SK-N-SH (cell line): ENCODE data around the gene GOLM1. TPM values are rescaled to one million over a fixed set of nuclear protein-coding genes. Genes with fewer than 3 reads are reported as not detected.

ENCODE experiments used
- CTCF ChIA-PET: fragments of 300-600, 350-600 bp; formaldehyde crosslinking; extraction: SDS; loops from one replicate; lab custom pipeline; 2021; lab: Yijun Ruan, JAX
- POLR2A ChIA-PET: fragments of 350-600 bp; sonication (Branson Sonifier 250); formaldehyde crosslinking; extraction: SDS; loops from one replicate; lab custom pipeline; 2020; ENCODE audit warnings: antibody characterized with exemption, inconsistent platforms; lab: Yijun Ruan, JAX
- DNase-seq: peaks from one replicate; pipeline ENCODE4 v3.0.0; 2012
- H2AFZ ChIP-seq: fragments of 200-600 bp; sonication (generic); 2 replicates; pipeline ENCODE4 v1.8.1; 2016; ENCODE audit warnings: antibody characterized with exemption, mild to moderate bottlenecking, low read depth
- H3F3A ChIP-seq: fragments of 200-600 bp; sonication (generic); replicated peaks from 2 replicates; pipeline ENCODE3; 2016; ENCODE audit warnings: antibody characterized with exemption, mild to moderate bottlenecking; ENCODE audit not compliant: insufficient read depth
- H3K27ac ChIP-seq, 2 experiments: fragments of 200-500 bp in 1 of 2; fragments of 200-600 bp in 1 of 2; sonication (Bioruptor generic) in 1 of 2; sonication (generic), shearing (Covaris generic) in 1 of 2; 2 replicates each; pipeline versions ENCODE4 v1.5.1 to v1.6.1; 2014 to 2016; ENCODE audit warnings: low read depth in 2 of 2, inconsistent platforms in 1 of 2, low read length in 1 of 2, mild to moderate bottlenecking in 1 of 2, mixed read lengths in 1 of 2
- H3K27me3 ChIP-seq: fragments of 200-600 bp; sonication (generic), shearing (Covaris generic); 2 replicates; pipeline ENCODE4 v1.6.1; 2016; ENCODE audit warnings: mixed run types; ENCODE audit not compliant: insufficient read depth
- H3K36me3 ChIP-seq, 2 experiments: fragments of 200-500 bp in 1 of 2; fragments of 200-600 bp in 1 of 2; sonication (Bioruptor generic) in 1 of 2; sonication (generic) in 1 of 2; replicated peaks in 1 of 2; 2 replicates each; pipeline versions ENCODE3 to v1.5.1; 2014 to 2016; ENCODE audit warnings: low read length in 1 of 2, mild to moderate bottlenecking in 1 of 2; ENCODE audit not compliant: insufficient read depth in 2 of 2, control insufficient read depth in 1 of 2
- H3K4me1 ChIP-seq, 2 experiments: fragments of 200-500 bp in 1 of 2; fragments of 200-600 bp in 1 of 2; sonication (Bioruptor generic) in 1 of 2; sonication (generic), shearing (Covaris generic) in 1 of 2; 2 replicates each; pipeline versions ENCODE4 v1.5.1 to v1.6.1; 2014 to 2016; ENCODE audit warnings: low read depth in 1 of 2, low read length in 1 of 2, mixed run types in 1 of 2; ENCODE audit not compliant: insufficient read depth in 2 of 2, control insufficient read depth in 1 of 2
- H3K4me2 ChIP-seq: fragments of 200-600 bp; sonication (generic), shearing (Covaris generic); 2 replicates; pipeline ENCODE4 v1.6.1; 2017; ENCODE audit warnings: mixed run types
- H3K4me3 ChIP-seq, 2 experiments: fragments of 200-500 bp in 1 of 2; fragments of 200-600 bp in 1 of 2; sonication (Bioruptor generic) in 1 of 2; sonication (generic), shearing (Covaris generic) in 1 of 2; 2 replicates each; pipeline versions ENCODE4 v1.5.1 to v1.8.1; 2014 to 2016; ENCODE audit warnings: low read depth in 2 of 2, inconsistent platforms in 1 of 2, low read length in 1 of 2, mild to moderate bottlenecking in 1 of 2, mixed read lengths in 1 of 2, moderate library complexity in 1 of 2
- H3K79me2 ChIP-seq: fragments of 200-600 bp; sonication (generic); 2 replicates; pipeline ENCODE4 v1.8.1; 2017; ENCODE audit warnings: mild to moderate bottlenecking; ENCODE audit not compliant: insufficient read depth
- H3K9ac ChIP-seq: fragments of 200-600 bp; sonication (generic); 2 replicates; pipeline ENCODE4 v1.6.1; 2017; ENCODE audit warnings: mixed run types
- H3K9me2 ChIP-seq: fragments of 200-600 bp; sonication (generic); 2 replicates; pipeline ENCODE4 v1.6.1; 2017; ENCODE audit warnings: mixed run types
- H3K9me3 ChIP-seq: fragments of 200-600 bp; sonication (generic); 2 replicates; pipeline ENCODE4 v1.6.1; 2017; ENCODE audit warnings: mixed run types, mild to moderate bottlenecking, moderate library complexity
- H4K20me1 ChIP-seq: fragments of 200-600 bp; sonication (generic); 2 replicates; pipeline ENCODE4 v1.6.1; 2017; ENCODE audit warnings: mild to moderate bottlenecking, mixed run types; ENCODE audit not compliant: insufficient read depth
- CHD2 ChIP-seq: fragments of 150-350 bp; IDR thresholded peaks from 2 replicates; pipeline ENCODE4 v1.6.1; 2018; ENCODE audit warnings: low read length; ENCODE audit not compliant: partially characterized antibody
- CTCF ChIP-seq: fragments of 200-600 bp; sonication (generic); IDR thresholded peaks from 2 replicates; pipeline ENCODE4 v1.6.1; 2017; ENCODE audit warnings: antibody characterized with exemption, mild to moderate bottlenecking, moderate library complexity
- FOXJ3 ChIP-seq: sonication (generic); formaldehyde crosslinking; IDR thresholded peaks from 2 replicates; pipeline ENCODE4 v1.5.1; 2020; ENCODE audit warnings: mild to moderate bottlenecking, missing genetic modification reagents
- GATA2 ChIP-seq: sonication (generic); formaldehyde crosslinking; IDR thresholded peaks from 2 replicates; pipeline ENCODE4 v1.5.0; 2020; ENCODE audit warnings: mild to moderate bottlenecking, missing genetic modification reagents
- IRF3 ChIP-seq: fragments of 150-350 bp; IDR thresholded peaks from 2 replicates; pipeline ENCODE4 v1.6.1; 2016; ENCODE audit warnings: mild to moderate bottlenecking, low read depth, low read length
- JUND ChIP-seq: IDR thresholded peaks from 2 replicates; pipeline ENCODE4 v1.4.0; 2012
- MAX ChIP-seq: IDR thresholded peaks from 2 replicates; pipeline ENCODE4 v1.4.0; 2012; ENCODE audit warnings: low read depth
- MEF2A ChIP-seq: IDR thresholded peaks from 2 replicates; pipeline ENCODE4 v1.4.0; 2012; ENCODE audit warnings: low read depth, borderline replicate concordance
- NFIC ChIP-seq: IDR thresholded peaks from 2 replicates; pipeline ENCODE4 v1.4.0; 2012; ENCODE audit warnings: borderline replicate concordance
- NRF1 ChIP-seq: IDR thresholded peaks from 2 replicates; pipeline ENCODE4 v1.6.1; 2012; ENCODE audit warnings: low read depth, mild to moderate bottlenecking, low read length
- POLR2AphosphoS5 ChIP-seq: IDR thresholded peaks from 2 replicates; pipeline ENCODE4 v1.6.1; 2012; ENCODE audit warnings: low read depth, low read length
- RCOR1 ChIP-seq: fragments of 150-350 bp; IDR thresholded peaks from 2 replicates; pipeline ENCODE4 v1.6.1; 2017; ENCODE audit warnings: antibody characterized with exemption, low read length
- REST ChIP-seq: IDR thresholded peaks from 2 replicates; pipeline ENCODE4 v1.6.1; 2012; ENCODE audit warnings: mild to moderate bottlenecking, low read depth, low read length, moderate library complexity
- RXRA ChIP-seq: IDR thresholded peaks from 2 replicates; pipeline ENCODE4 v1.4.0; 2012; ENCODE audit warnings: low read depth, mild to moderate bottlenecking, borderline replicate concordance
- SIN3A ChIP-seq: IDR thresholded peaks from 2 replicates; pipeline ENCODE4 v1.6.1; 2012; ENCODE audit warnings: low read depth, mild to moderate bottlenecking, low read length, moderate library complexity, borderline replicate concordance
- TAF1 ChIP-seq: IDR thresholded peaks from 2 replicates; pipeline ENCODE4 v1.6.1; 2012; ENCODE audit warnings: low read depth, mild to moderate bottlenecking, low read length, moderate library complexity, borderline replicate concordance
- TEAD4 ChIP-seq: IDR thresholded peaks from 2 replicates; pipeline ENCODE4 v1.4.0; 2012; ENCODE audit warnings: mild to moderate bottlenecking, borderline replicate concordance; ENCODE audit not compliant: insufficient read depth
- USF1 ChIP-seq: IDR thresholded peaks from 2 replicates; pipeline ENCODE4 v1.4.0; 2012; ENCODE audit warnings: low read depth, borderline replicate concordance
- YY1 ChIP-seq: IDR thresholded peaks from 2 replicates; pipeline ENCODE4 v1.4.0; 2012; ENCODE audit warnings: low read depth, mild to moderate bottlenecking
- WGBS: methylation state at CpG from one replicate; pipeline ENCODE4 v1.1.6; 2017; ENCODE audit warnings: low lambda C conversion rate; 5-methylcytosine and 5-hydroxymethylcytosine counted together
- polyA plus RNA-seq, 3 experiments: library from polyadenylated mRNA; depleted of rRNA; stranded (reverse); fragments of >200 nt; gene quantifications; 2 replicates each; pipeline ENCODE4 v1.2.3, GENCODE V29; 2012

The GOLM1 gene
- polyA plus RNA-seq, 1 of the 3 experiments (the other 2 are of a cell fraction): 69.8 TPM

GRCh38 chr9:86022687-86023266, 76.6 kb downstream of the GOLM1 start (continued):
- no peak for TF ChIP-seq RCOR1
- TF ChIP-seq JUND: no peak
- TF ChIP-seq CHD2: no peak
- TF ChIP-seq NRF1: no peak
- TF ChIP-seq TAF1: no peak
- TF ChIP-seq, all 33 proteins: peak for 0

- no peaks in the 10 kb centered on the region for H4K20me1 ChIP-seq
- no peaks in the 10 kb centered on the region for H3K9me2 ChIP-seq
- POLR2A ChIA-PET: no interaction called here
- peaks cover 5% of the 10 kb centered on the region for H3F3A ChIP-seq
- WGBS: 97% methylated on average over 6 of the region's 6 CpGs
- no peak overlapping the region for H3K27ac ChIP-seq
- no peak for DNase-seq
- peaks cover 0 to 2% of the 10 kb centered on the region in 2 experiments; a peak in 1 of 4 replicates for H3K4me1 ChIP-seq
- H3K27me3 ChIP-seq: no peaks in the 10 kb centered on the region
- no peak overlapping the region for H3K9ac ChIP-seq
- no peaks in the 10 kb centered on the region; the same call in 1 of the 2 replicates for H3K79me2 ChIP-seq
- no peak overlapping the region for H2AFZ ChIP-seq
- no peak overlapping the region for H3K4me3 ChIP-seq
- CTCF ChIA-PET: no interaction called here
- H3K4me2 ChIP-seq: no peak overlapping the region
- H3K36me3 ChIP-seq: peaks cover 81 to 85% of the 10 kb centered on the region in 2 experiments
- TF ChIP-seq NRF1 (no peak), SIN3A (no peak), NFIC (no peak), RCOR1 (no peak), REST (no peak), TEAD4 (no peak), MEF2A (no peak), JUND (no peak), IRF3 (no peak), RXRA (no peak), FOXJ3 (CRISPR knock-in tag) (no peak), GATA2 (CRISPR knock-in tag) (no peak), CTCF (no peak), YY1 (no peak), POLR2AphosphoS5 (no peak), MAX (no peak), TAF1 (no peak), USF1 (no peak)
- TF ChIP-seq, all 33 proteins: peak for 0
- no peaks in the 10 kb centered on the region for H3K9me3 ChIP-seq
Measured at GRCh38 chr9:86021166-86021565, 78.2 kb downstream of the GOLM1 start.
